ENCODE data around the gene ZNF774. TPM values are rescaled to one million over a fixed set of nuclear protein-coding genes. Genes with fewer than 3 reads are reported as not detected.

ZNF774 gene
- polyA plus RNA-seq, 1 experiment, result 0.54 TPM

GRCh38 chr15:90320885-90321278 lies 31.2 kb upstream of the ZNF774 start:
- no peak overlapping the region for H3K4me3 ChIP-seq (ENCODE audit: low read depth, low read length)
- no peak for DNase-seq (ENCODE audit: low read depth)
- CTCF ChIA-PET, result interaction anchor here (0.6 to 5.0 kb wide), 41 partner anchors 8 to 565 kb away, joined by 3 to 169 read pairs (median 8); partner anchors contain the start of genes CRTC3, FES, IQGAP1 and ZNF774
- no peaks in the 10 kb centered on the region for H3K27me3 ChIP-seq (ENCODE audit: control insufficient read depth, insufficient read depth, low read length)
- no peaks in the 10 kb centered on the region for H3K36me3 ChIP-seq (ENCODE audit: control insufficient read depth, insufficient read depth, low read length)
- TF ChIP-seq CTCF (IDR thresholded peaks at IDR 0.05; ENCODE audit: insufficient read depth, low read depth, low read length), result no peak
- POLR2A ChIA-PET, result interaction anchor here (0.7 kb wide), 1 partner anchor 17 kb away, joined by 6 read pairs; no protein-coding TSS in a partner anchor

- H3K27me3 ChIP-seq (ENCODE audit: control insufficient read depth, insufficient read depth, low read length), result no peaks in the 10 kb centered on the region
- no peak overlapping the region for H3K4me3 ChIP-seq (ENCODE audit: low read depth, low read length)
- ChIA-PET CTCF (interaction anchor here (1.9 to 5.0 kb wide), 2 partner anchors 21 to 159 kb away, joined by 4 to 169 read pairs; no protein-coding TSS in a partner anchor), POLR2A (no interaction called here)
- DNase-seq (ENCODE audit: low read depth), result no peak
- TF ChIP-seq CTCF (IDR thresholded peaks at IDR 0.05; ENCODE audit: insufficient read depth, low read depth, low read length), result no peak
- no peaks in the 10 kb centered on the region for H3K36me3 ChIP-seq (ENCODE audit: control insufficient read depth, insufficient read depth, low read length)
These were observed 29.5 kb upstream of the ZNF774 start for GRCh38 chr15:90322538-90322937.

GRCh38 chr15:90325726-90326125 lies 26.4 kb upstream of the ZNF774 start:
- H3K27me3 ChIP-seq (ENCODE audit: control insufficient read depth, insufficient read depth, low read length), result no peaks in the 10 kb centered on the region
- H3K36me3 ChIP-seq (ENCODE audit: control insufficient read depth, insufficient read depth, low read length), result no peaks in the 10 kb centered on the region
- H3K4me3 ChIP-seq (ENCODE audit: low read depth, low read length), result no peak overlapping the region
- ChIA-PET CTCF (interaction anchor here (0.6 to 1.0 kb wide), 3 partner anchors 111 to 156 kb away, joined by 3 to 4 read pairs (median 4); no protein-coding TSS in a partner anchor), POLR2A (no interaction called here)
- DNase-seq (ENCODE audit: low read depth), result no peak
- no peak for TF ChIP-seq CTCF (IDR thresholded peaks at IDR 0.05; ENCODE audit: insufficient read depth, low read depth, low read length)

- ChIA-PET CTCF (interaction anchor here (0.6 to 1.0 kb wide), 5 partner anchors 11 to 155 kb away, joined by 3 to 5 read pairs (median 4); no protein-coding TSS in a partner anchor), POLR2A (no interaction called here)
These were observed 25.6 kb upstream of the ZNF774 start for GRCh38 chr15:90326441-90326840.

GRCh38 chr15:90327311-90327710 lies 24.8 kb upstream of the ZNF774 start:
- ChIA-PET POLR2A (no interaction called here), CTCF (no interaction called here)
- no peaks in the 10 kb centered on the region for H3K27me3 ChIP-seq (ENCODE audit: control insufficient read depth, insufficient read depth, low read length)
- no peaks in the 10 kb centered on the region for H3K36me3 ChIP-seq (ENCODE audit: control insufficient read depth, insufficient read depth, low read length)
- no peak for DNase-seq (ENCODE audit: low read depth)
- no peak for TF ChIP-seq CTCF (IDR thresholded peaks at IDR 0.05; ENCODE audit: insufficient read depth, low read depth, low read length)
- H3K4me3 ChIP-seq (ENCODE audit: low read depth, low read length), result no peak overlapping the region

More at GRCh38 chr15:90326441-90326840, 25.6 kb upstream of the ZNF774 start:
- DNase-seq (ENCODE audit: low read depth), result no peak
- no peak overlapping the region for H3K4me3 ChIP-seq (ENCODE audit: low read depth, low read length)
- TF ChIP-seq CTCF (IDR thresholded peaks at IDR 0.05; ENCODE audit: insufficient read depth, low read depth, low read length), result no peak
- no peaks in the 10 kb centered on the region for H3K36me3 ChIP-seq (ENCODE audit: control insufficient read depth, insufficient read depth, low read length)
- H3K27me3 ChIP-seq (ENCODE audit: control insufficient read depth, insufficient read depth, low read length), result no peaks in the 10 kb centered on the region
